ENCODE data around the gene INHBC.
"Not testable (repeated sequence)": the region's sequence is repeated elsewhere in the genome, so short reads cannot be mapped to it uniquely, and the experiment has no call there.

Gene INHBC

DNA sequence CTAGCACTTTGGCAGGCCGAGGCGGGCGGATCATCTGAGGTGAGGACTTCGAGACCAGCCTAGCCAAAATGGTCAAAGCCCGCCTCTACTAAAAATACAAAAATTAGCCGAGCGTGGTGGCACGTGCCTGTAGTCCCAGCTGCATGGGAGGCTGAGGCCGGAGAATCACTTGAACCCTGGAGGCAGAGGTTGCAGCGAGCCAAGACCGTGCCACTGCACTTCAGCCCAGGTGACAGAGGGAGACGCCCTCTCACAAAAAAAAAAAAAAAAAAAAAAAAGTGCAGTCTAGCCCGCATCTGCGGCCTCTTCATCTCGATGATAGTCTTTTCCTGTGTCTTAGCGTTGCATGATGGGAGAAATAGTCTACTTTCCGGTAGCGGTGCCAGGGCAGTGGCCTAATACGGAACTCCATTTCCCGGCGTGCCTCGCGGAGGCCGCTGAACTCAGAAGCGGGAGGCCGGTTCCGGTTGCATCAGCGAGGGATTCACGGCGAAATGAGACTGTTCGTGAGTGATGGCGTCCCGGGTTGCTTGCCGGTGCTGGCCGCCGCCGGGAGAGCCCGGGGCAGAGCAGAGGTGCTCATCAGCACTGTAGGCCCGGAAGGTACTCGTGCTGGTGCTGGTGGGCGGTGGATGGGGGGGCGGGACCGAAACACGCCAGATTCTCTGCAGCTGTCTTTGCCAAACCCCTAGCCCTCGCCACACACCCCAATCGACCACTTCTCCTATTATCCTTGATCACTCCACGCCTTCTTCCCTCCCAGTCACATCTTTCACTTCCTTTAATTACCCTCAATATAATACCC, 53.2 kb downstream of the INHBC start, which contains the start of gene MARS1:
MARS1 (plus strand) TSS at position 472 of the 805 bp plus-strand sequence; CDS start at position 495, 23 bp downstream.
- DNase-seq, result peak; percentile 84

DNA sequence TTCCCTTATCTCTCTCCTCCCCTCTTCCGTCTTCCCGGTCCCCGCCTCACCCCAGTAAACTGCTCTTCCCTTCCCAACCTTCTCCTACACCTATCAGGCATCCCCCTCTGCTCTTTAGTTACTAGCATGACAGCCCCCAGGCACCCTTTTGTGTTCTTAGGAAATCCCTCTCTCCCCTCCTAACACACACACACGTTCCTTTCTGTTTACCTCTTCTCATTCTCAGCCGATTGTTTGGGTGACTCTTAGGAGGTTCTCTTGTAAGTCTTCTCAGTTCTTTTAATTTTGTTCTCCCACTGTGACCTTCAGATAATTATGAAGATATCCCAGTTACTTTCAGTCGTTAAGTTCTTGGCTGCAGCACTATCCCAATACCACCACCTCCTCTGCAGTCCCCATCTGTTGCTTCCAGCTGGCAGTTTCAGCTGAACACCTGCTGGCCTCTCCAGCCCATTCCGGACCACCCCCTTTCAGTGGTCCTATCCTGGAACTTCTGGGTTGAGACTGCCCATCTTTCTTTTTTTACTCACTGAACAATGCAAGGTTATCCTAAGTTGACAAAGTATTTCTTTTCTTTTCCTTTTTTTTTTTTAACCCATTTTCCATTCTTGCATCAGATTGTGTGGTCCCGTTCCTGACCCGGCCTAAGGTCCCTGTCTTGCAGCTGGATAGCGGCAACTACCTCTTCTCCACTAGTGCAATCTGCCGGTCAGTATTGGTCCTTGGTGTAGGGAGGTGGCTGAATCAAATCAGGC, 54.0 kb downstream of the INHBC start:
- peak; percentile 42 for DNase-seq

DNA sequence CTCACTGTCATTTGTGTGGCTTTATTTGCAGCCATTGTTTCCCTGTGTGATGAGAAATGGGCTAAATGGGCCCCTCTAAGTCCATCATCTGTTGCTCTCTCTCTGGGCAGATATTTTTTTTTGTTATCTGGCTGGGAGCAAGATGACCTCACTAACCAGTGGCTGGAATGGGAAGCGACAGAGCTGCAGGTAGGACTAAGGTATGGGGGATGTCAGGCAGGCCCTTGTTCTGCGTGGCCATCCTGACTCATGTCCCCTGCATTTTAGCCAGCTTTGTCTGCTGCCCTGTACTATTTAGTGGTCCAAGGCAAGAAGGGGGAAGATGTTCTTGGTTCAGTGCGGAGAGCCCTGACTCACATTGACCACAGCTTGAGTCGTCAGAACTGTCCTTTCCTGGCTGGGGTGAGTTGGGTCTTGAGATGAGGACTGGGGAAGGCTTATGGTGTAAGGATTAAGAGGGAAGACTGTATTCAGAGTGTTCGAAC, 54.6 kb downstream of the INHBC start:
- DNase-seq, result no peak

DNA sequence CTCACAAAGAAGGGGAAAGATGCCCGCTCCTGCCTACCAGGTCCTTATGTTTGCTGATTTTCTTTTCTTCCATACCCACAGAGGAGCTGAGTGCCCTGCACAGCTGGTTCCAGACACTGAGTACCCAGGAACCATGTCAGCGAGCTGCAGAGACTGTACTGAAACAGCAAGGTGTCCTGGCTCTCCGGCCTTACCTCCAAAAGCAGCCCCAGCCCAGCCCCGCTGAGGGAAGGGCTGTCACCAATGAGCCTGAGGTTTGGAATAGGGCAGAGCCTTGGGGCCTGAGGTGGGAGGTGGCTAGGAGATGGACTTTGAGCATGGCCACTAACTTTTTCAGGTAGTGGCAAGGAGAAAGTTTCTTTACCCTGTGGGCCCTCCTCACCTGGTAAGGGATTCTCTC, 55.5 kb downstream of the INHBC start:
- DNase-seq, result no peak

DNA sequence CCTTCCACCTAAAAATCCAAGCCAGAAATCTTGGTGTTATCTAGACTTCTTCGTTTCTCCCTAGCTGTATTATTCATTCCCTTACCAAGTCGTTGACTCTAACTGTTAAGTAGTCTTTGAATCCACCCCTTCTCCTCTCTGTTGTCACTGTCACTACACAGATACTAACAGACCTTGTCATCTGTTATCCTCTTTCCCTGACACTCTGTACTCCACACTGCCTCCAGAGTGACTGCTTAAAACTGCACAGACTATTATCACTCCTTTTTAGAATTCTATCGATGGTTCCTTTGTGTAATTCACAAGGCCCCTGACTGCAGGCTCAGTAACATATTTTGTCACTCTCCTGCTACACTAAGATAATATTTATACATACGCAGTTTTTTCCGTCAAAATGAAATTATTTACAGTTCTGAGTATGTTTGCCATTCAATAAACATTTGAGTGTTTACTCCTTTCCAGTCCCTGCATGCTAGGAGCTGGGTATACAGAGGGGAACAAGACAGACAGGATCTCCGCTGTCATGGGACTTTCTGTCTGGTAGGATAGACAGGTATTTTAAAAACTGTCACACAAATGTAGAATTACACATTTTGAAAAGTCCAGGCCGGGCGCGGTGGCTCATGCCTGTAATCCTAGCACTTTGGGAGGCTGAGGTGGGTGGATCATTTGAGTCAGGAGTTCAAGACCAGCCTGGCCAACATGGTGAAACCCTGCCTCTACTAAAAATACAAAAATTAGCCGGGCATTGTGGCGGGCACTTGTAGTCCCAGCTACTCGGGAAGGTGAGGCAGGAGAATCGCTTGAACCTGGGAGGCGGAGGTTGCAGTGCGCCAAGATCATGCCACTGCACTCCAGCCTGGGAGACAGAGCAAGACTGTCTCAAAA, 57.1 kb downstream of the INHBC start:
- DNase-seq, result no peak

DNA sequence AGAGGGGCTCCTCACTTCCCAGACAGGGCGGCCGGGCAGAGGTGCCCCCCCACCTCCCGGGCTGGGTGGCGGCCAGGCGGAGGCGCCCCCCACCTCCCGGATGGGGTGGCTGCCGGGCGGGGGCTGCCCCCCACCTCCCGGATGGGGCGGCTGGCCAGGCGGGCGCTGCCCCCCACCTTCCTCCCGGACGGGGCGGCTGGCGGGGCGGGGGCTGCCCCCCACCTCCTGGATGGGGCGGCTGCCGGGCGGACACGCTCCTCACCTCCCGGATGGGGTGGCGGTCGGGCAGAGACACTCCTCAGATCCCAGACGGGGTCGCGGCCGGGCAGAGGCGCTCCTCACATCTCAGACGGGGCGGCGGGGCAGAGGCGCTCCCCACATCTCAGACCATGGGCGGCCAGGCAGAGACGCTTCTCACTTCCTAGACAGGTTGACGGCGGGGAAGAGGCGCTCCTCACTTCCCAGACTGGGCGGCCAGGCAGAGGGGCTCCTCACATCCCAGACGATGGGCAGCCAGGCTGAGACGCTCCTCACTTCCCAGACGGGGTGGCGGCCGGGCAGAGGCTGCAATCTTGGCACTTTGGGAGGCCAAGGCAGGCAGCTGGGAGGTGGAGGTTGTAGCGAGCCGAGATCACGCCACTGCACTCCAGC, 60.6 kb downstream of the INHBC start:
- not testable (repeated sequence) for DNase-seq

DNA sequence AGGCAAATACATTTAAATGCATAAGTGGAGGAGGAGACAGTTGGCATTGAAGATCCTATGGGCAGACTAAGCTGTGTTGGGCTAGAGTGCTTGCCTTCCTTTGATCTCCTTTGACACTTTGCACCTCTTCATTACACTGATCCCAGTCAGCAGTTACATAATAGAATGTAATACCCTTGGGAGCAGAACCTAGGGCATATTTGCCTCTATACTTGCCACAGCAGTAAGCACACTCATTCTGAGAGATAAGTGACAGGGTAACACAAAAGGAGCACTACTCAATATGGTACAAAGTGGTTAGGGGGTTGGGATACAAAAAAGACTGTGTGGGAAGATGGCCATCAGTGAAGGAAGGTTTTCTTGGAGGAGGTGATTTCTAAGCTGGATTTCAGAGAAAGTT, 62.2 kb downstream of the INHBC start:
- DNase-seq, result no peak

DNA sequence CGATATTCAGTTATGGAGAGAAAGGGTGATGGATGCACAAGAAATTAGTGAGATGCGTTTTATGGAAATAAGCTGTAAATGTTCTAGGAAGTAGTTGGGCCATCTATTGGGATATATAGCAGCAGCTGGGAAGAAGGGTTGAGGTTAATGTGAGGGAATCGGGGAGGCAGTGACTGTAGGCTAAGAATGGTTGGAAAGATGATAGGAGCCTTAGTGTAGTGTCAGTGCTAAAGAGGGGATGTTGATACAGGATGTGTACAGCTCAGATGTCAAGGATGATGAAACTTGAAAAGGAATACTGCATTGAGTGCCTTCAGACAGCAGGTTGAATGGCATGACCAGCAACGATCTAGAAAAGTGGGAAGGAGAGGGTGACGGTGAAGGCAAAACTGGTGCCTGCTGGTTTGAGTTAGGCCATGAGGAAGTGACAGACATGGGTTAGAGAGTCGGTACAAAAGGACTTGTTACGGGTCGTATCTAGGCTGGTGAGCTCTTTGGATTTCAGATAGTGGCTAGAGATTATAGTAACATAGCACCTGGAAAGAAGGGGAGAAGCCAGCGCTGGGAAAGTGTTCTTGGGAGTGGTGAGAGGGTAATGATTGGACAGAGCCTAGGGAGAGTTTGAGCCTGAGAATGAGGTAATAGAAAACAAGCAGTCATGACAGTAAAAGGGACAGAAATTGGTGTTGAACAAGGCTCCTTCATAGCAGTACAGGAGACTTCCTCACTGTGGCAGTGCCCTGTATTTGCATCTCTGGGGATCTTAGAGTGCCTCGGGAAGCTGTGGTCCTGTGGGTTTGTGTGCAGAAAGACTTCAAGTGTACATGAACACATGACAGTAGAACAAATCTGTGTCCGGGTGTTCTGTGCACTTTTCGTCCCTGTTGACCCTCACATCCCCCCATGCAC, 62.9 kb downstream of the INHBC start:
- DNase-seq, result no peak

DNA sequence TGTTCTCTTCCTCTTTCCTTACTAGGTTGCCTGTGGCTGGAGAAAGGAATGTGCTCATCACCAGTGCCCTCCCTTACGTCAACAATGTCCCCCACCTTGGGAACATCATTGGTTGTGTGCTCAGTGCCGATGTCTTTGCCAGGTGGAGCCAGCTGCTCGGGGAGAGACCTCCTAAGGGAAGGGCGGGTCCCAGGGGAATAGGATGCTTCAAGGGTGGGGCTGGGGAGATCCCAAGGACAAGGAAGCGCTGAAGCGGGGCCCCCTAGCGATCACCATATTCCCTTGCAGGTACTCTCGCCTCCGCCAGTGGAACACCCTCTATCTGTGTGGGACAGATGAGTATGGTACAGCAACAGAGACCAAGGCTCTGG, 63.5 kb downstream of the INHBC start:
- no peak for DNase-seq

DNA sequence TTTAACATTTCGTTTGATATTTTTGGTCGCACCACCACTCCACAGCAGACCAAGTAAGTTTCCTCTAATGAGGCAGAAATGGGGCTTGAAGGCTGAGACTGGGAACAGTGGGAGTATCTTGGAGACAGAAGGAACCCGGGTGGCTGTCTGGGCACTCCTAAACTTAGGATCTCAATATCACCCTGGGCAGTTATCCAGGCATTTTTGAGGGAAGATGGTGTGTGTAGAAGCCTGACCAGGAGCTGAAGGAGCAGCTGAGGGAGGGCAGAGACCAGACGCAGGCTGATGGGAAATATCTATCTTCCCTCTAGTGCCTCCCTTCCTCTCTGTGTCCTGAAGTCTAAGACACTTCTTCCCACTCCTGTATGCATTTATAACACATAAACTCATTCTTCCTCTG, 64.0 kb downstream of the INHBC start:
- no peak for DNase-seq

DNA sequence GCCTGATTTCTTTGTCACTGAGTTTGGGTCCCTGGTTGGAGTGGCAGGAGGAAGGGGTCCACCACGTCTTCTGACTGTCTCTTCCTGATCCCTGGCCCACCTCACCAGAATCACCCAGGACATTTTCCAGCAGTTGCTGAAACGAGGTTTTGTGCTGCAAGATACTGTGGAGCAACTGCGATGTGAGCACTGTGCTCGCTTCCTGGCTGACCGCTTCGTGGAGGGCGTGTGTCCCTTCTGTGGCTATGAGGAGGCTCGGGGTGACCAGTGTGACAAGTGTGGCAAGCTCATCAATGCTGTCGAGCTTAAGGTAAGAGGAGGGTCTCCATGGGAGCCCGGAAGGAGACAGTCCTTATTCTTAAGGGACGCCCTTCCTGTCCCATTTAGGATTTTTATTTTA, 65.6 kb downstream of the INHBC start:
- DNase-seq, result no peak
